Aorta (tissue), 5 donors: Measurements from ENCODE around the gene UAP1L1. TPM values are rescaled to one million over a fixed set of nuclear protein-coding genes. Genes with fewer than 3 reads are reported as not detected.

ENCODE experiments used
- ATAC-seq: fragments of 200-7000 bp; cut with Tn5 transposase; one replicate; pipeline ENCODE4 v1.9.1; 2022; ENCODE audit warnings: moderate library complexity; ENCODE audit not compliant: low FRiP score
- DNase-seq, 2 donors: peaks; one replicate each; pipeline ENCODE4 v3.0.0-alpha.2; 2020
- H3K27ac ChIP-seq, 2 donors: one replicate each; pipeline ENCODE4 v1.5.1; 2013; ENCODE audit warnings: low read length in 2 of 2, mild to moderate bottlenecking in 2 of 2, moderate library complexity in 2 of 2, control low read depth in 1 of 2, inconsistent platforms in 1 of 2, low read depth in 1 of 2
- H3K27me3 ChIP-seq, 2 donors: one replicate each; pipeline ENCODE4 v1.6.1; 2013; ENCODE audit warnings: control low read depth in 1 of 2, low read length in 1 of 2, mild to moderate bottlenecking in 1 of 2, moderate library complexity in 1 of 2; ENCODE audit not compliant: insufficient read depth in 2 of 2, control insufficient read depth in 1 of 2
- H3K36me3 ChIP-seq, 2 donors: one replicate each; pipeline ENCODE4 v1.6.1; 2013; ENCODE audit warnings: control low read depth in 1 of 2, low read length in 1 of 2, mild to moderate bottlenecking in 1 of 2; ENCODE audit not compliant: insufficient read depth in 2 of 2, control insufficient read depth in 1 of 2
- H3K4me1 ChIP-seq, 2 donors: one replicate each; pipeline ENCODE4 v1.6.1; 2013; ENCODE audit warnings: low read length in 2 of 2, control low read depth in 1 of 2, mild to moderate bottlenecking in 1 of 2, moderate library complexity in 1 of 2; ENCODE audit not compliant: insufficient read depth in 2 of 2, control insufficient read depth in 1 of 2
- H3K4me3 ChIP-seq, 2 donors: one replicate each; pipeline ENCODE4 v1.5.1; 2013; ENCODE audit warnings: low read length in 2 of 2, control low read depth in 1 of 2, mild to moderate bottlenecking in 1 of 2
- H3K9me3 ChIP-seq: one replicate; pipeline ENCODE4 v1.6.1; 2013; ENCODE audit warnings: mild to moderate bottlenecking, low read length; ENCODE audit not compliant: control insufficient read depth
- WGBS, 2 donors: extraction: QIAGEN DNeasy Blood & Tissue Kit; methylation state at CpG; one replicate each; pipeline ENCODE4 v1.1.7; 2013; 5-methylcytosine and 5-hydroxymethylcytosine counted together
- intact Hi-C, 2 donors: fragments of 100-400 bp; cut with DNase I; formaldehyde crosslinking; loops; one replicate each; pipeline versions ENCODE4 v1.14.2 to v1.15.0; 2022
- polyA plus RNA-seq, 2 donors: library from polyadenylated mRNA; stranded (reverse); fragments of 200-250 nt; gene quantifications; one replicate each; pipeline ENCODE4 v1.2.3, GENCODE V29; 2013
- total RNA-seq, 2 donors: library from RNA; stranded (reverse); fragmentation: NEBNext Ultra II Directional; extraction: Animal tissue kit (Norgen Biotek cat#: 25700); gene quantifications; one replicate each; pipeline ENCODE4 v1.2.1, GENCODE V29; 2021
- donor health status: healthy with polysubstance abuse.
- donor health status: Bipolar disorder and iron deficiency.
- donor health status: DM: no; HTN: no; CAD: no.
- donor health status: DM: no; HTN: no; CAD: no.
- donor health status: DM: yes; HTN: yes; CAD: no.

UAP1L1 gene
- total and polyA plus RNA-seq, 4 donors = 4.1 to 20.6 (median 10.5) TPM

DNA sequence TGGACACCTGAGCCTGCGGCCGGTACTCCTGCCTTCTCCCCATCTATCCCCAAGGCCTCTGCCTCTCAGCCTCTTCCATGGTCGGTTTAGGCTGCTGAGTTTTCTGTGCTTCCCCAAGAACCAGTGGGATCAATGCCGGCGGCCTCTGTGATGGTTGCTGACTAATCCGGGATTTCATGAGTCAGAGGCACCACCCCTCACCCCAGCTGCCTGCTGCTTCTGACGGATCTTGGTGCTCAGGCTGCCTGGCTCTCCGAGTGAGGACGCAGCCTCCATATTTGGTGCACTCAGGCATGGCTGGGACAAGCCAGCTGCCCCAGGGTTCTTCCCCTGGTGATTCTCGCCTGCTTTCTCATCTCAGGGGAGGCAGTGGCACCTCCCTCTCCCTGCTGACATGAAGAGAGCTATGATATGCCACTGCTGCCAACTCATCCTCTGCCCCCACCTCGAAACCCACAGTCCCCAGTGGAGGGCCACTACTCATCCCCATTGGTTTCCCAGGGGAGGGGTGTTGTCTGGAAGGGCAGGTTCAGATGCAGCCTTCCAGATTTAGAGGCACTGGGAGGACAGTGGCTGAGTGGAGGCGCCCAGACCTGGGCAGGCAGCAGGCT lies 6.2 kb downstream of the UAP1L1 start:
- Histone ChIP-seq H3K9me3 (no peaks in the 10 kb centered on the region), H3K4me1 (no peaks in the 10 kb centered on the region), H3K36me3 (no peaks in the 10 kb centered on the region), H3K4me3 (no peak overlapping the region), H3K27ac (no peak overlapping the region), H3K27me3 (no peaks in the 10 kb centered on the region)
- peak; percentile 83 to 89 for DNase-seq
- WGBS, 2 donors = 68 to 71% methylated on average over 12 of the region's 12 CpGs
- intact Hi-C loops = no loop called here
- ATAC-seq = no peak

- no peak for DNase-seq
- no peak overlapping the region for H3K4me3 ChIP-seq
- H3K27me3 ChIP-seq = no peaks in the 10 kb centered on the region
- H3K36me3 ChIP-seq = no peaks in the 10 kb centered on the region
- no peak for ATAC-seq
- H3K27ac ChIP-seq = no peak overlapping the region
- H3K4me1 ChIP-seq = no peaks in the 10 kb centered on the region
- intact Hi-C loops = no loop called here
- H3K9me3 ChIP-seq = no peaks in the 10 kb centered on the region
- WGBS, 2 donors = 70 to 76% methylated on average over 9 of the region's 9 CpGs
These were observed 7.2 kb downstream of the UAP1L1 start for GRCh38 chr9:137084526-137084925.

DNA sequence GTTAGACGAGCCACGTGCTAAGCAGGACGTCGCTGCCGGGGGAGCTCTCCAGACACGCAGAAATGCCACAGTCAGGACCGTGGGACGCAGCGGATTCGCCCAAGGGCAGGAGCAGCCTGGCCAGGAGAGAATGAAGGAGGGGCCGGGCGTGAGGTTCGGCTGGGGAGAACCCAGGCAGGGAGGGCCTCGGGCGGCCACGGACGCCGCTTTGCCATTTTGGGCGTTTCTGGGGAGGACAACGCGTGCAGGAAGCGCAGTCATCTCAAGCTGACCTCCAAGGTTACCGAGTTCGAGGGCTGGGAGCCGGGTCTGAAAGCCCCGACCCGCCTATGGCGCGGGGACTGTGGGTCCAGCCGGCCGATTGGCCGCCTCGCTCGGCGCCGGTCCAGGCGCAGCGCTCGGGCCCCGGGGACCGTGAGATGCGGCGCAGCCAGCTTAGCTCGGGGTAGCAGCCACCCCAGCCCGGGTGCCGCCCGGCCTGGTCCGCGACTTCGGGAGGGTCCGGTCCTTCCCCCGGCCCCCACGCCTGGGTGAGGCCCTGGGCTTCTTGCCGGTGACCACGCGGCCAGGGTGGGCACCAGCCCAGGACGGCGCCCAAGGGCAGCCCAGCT lies 8.7 kb downstream of the UAP1L1 start:
- WGBS, 2 donors = 1% methylated on average over 52 to 58 of the region's 58 CpGs
- intact Hi-C loops = no loop called here
- ATAC-seq (peak; percentile 6), DNase-seq (peak; percentile 72 to 88)
- Histone ChIP-seq H3K4me1 (no peaks in the 10 kb centered on the region), H3K36me3 (no peaks in the 10 kb centered on the region), H3K27ac (peak overlapping the region; percentile 14 to 80), H3K27me3 (no peaks in the 10 kb centered on the region), H3K9me3 (no peaks in the 10 kb centered on the region), H3K4me3 (peak overlapping the region; percentile 51 to 55)

GRCh38 chr9:137086531-137087408 lies 9.5 kb downstream of the UAP1L1 start, which contains the start of gene MAN1B1:
Gene MAN1B1 (plus strand): TSS chr9:137086985. CDS start chr9:137087000, 15 bp downstream.
- no peaks in the 10 kb centered on the region for H3K36me3 ChIP-seq
- peak within 1 kb of the TSS; percentile 14 to 80 for H3K27ac ChIP-seq
- peak within 1 kb of the TSS; percentile 51 to 55 for H3K4me3 ChIP-seq
- H3K9me3 ChIP-seq = no peaks in the 10 kb centered on the region
- DNase-seq = peak; percentile 99
- WGBS, 2 donors = 0% methylated on average over 90 to 101 of the region's 101 CpGs
- intact Hi-C loops = no loop called here
- H3K4me1 ChIP-seq = no peaks in the 10 kb centered on the region
- peak; percentile 96 for ATAC-seq
- no peaks in the 10 kb centered on the region for H3K27me3 ChIP-seq

- Histone ChIP-seq H3K9me3 (no peaks in the 10 kb centered on the region), H3K4me3 (peak overlapping the region; percentile 45 to 50), H3K36me3 (no peaks in the 10 kb centered on the region), H3K27ac (peak overlapping the region in 1 of 2 donors; percentile 58), H3K4me1 (no peaks in the 10 kb centered on the region), H3K27me3 (no peaks in the 10 kb centered on the region)
- ATAC-seq = no peak
- whole genome bisulfite sequencing, 2 donors = 10% methylated on average over 22 of the region's 22 CpGs
- no peak for DNase-seq
- intact Hi-C loops = no loop called here
These were observed 10.2 kb downstream of the UAP1L1 start for GRCh38 chr9:137087409-137087925.

- Histone ChIP-seq H3K27me3 (no peaks in the 10 kb centered on the region), H3K4me3 (no peak overlapping the region), H3K36me3 (no peaks in the 10 kb centered on the region), H3K27ac (no peak overlapping the region), H3K4me1 (no peaks in the 10 kb centered on the region), H3K9me3 (no peaks in the 10 kb centered on the region)
- ATAC-seq = no peak
- 79 to 80% methylated on average over 5 of the region's 5 CpGs for WGBS, 2 donors
- intact Hi-C loops = no loop called here
- no peak for DNase-seq
These were observed 10.8 kb downstream of the UAP1L1 start for GRCh38 chr9:137088121-137088520.

- Histone ChIP-seq H3K4me1 (no peaks in the 10 kb centered on the region), H3K27ac (no peak overlapping the region), H3K4me3 (no peak overlapping the region), H3K36me3 (no peaks in the 10 kb centered on the region), H3K9me3 (no peaks in the 10 kb centered on the region), H3K27me3 (no peaks in the 10 kb centered on the region)
- intact Hi-C loops = no loop called here
- 24 to 28% methylated on average over 11 of the region's 11 CpGs for WGBS, 2 donors
- ATAC-seq (no peak), DNase-seq (no peak)
These were observed 12.1 kb downstream of the UAP1L1 start for GRCh38 chr9:137089232-137089947.
